ENCODE data around the gene PIP4K2A. TPM values are rescaled to one million over a fixed set of nuclear protein-coding genes. Genes with fewer than 3 reads are reported as not detected.
"Not testable (repeated sequence)": the region's sequence is repeated elsewhere in the genome, so short reads cannot be mapped to it uniquely, and the experiment has no call there.

Gene PIP4K2A
- 10 to 100 TPM; 24.6 to 27.9 (median 25.9) TPM for polyA plus RNA-seq (ENCODE audit: insufficient read length in 4 of 4)

DNA sequence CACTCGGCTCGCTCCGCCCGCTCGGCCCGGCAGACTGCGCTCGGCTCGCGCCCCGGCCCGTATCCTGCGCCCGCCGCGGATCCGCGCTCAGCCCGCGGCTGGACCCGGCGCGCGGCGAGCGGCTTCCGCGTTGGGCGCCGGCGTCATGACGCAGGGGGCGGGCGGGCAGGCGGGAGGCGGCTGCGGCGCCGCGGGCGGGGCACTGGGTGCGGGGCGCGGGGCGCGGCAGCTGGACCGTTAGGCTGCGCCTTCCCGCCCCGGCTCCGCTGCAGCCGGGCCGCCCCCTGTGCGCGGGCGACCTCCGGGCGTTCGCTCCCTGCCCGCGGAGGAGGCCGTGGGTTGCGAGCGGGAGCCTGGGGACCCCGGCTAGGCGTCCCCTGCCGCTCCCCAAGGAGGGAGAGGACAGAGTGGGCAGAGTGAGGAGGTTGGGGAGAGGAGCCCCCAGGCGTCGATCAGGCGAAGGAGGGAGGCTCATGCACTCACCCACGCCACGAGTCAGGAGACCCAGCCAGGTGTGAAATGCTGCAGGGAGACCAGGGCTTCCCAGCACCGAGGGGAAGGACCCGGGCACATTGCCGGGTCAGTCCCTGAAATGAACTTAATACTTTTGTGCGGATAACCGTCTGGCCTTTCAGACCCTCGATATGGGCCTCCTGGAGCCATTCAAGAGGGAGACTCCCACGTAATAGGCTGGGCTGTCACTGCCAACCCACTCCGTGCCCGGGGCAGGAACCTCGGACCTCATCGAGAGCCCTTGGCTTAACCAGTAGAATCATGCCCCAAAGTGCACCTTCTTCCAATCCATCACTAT is at the start of gene PIP4K2A:
PIP4K2A (minus strand) TSS at position 100 of the 811 bp plus-strand sequence. CDS start 252 bp downstream, outside the sequence.
- no peak for DNase-seq (ENCODE audit: low read depth in 4 of 4, low spot score in 2 of 4)

DNA sequence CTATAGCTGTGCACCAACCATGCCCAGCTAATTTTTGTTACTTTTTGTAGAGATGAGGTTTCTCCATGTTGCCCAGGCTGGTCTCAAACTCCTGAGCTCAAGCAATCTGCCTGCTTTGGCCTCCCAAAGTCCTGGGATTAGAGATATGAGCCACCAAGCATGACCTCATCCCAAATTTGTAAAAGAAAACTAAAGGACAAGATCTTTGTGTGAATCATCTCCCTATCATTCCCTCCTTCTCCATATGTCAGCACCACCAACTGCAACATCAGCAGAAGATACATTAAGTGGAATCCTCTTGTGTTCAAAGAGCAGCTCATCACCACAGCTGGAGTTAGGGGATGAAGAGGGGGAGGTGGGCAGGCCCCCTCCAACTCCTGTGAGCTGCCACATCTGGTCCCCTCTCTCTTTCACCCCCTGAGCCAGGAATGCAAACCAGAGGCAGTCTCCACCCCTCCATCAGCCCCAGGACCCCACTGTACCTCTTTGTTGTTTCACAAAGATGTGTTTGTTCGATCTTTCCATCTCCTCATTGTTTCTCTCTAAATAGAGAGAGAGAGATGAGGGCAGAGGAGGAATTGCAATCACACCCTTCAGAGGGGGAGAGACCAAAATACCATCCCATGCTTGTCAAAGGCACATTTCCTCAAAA is 47.3 kb upstream of the PIP4K2A start:
- DNase-seq (ENCODE audit: low read depth in 4 of 4, low spot score in 2 of 4): no peak

- no peak for DNase-seq (ENCODE audit: low read depth in 4 of 4, low spot score in 2 of 4)
Measured at GRCh38 chr10:22760025-22760424, 45.6 kb upstream of the PIP4K2A start.

- DNase-seq (ENCODE audit: low read depth in 4 of 4, low spot score in 2 of 4): no peak
Measured at GRCh38 chr10:22758867-22759266, 44.5 kb upstream of the PIP4K2A start.

GRCh38 chr10:22754296-22754695 is 39.9 kb upstream of the PIP4K2A start:
- no peak for DNase-seq (ENCODE audit: low read depth in 4 of 4, low spot score in 2 of 4)

GRCh38 chr10:22753786-22754185 is 39.4 kb upstream of the PIP4K2A start:
- DNase-seq (ENCODE audit: low read depth in 4 of 4, low spot score in 2 of 4): no peak

DNA sequence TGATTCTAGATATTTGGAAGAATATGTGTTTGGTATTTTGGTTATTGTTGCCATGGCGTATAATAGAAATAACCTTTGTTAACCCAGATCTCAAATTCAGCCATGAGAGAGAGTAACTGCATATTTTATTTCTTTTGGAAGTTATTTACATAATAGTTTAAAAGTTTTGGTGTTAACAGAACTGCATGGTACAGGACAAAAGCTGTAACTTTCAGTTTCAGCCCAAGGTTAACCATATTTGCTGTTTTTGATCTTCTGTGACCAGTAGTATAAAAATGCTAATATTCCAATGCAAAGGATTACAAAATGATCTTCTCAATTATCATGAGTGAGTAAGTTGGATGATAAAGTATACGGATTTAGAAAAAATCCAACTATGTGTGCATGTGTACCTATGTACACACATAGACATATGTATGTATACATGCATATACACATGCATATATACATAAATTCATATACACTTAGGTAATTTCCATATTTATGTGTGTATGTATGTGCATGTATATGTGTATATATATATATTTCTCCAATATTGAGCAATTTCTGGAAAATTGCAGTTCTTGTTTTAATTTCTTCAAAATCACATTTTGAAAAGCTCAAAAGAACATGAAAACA is 38.0 kb upstream of the PIP4K2A start:
- no peak for DNase-seq (ENCODE audit: low read depth in 4 of 4, low spot score in 2 of 4)

GRCh38 chr10:22750131-22750530 is 35.8 kb upstream of the PIP4K2A start:
- no peak for DNase-seq (ENCODE audit: low read depth in 4 of 4, low spot score in 2 of 4)

DNA sequence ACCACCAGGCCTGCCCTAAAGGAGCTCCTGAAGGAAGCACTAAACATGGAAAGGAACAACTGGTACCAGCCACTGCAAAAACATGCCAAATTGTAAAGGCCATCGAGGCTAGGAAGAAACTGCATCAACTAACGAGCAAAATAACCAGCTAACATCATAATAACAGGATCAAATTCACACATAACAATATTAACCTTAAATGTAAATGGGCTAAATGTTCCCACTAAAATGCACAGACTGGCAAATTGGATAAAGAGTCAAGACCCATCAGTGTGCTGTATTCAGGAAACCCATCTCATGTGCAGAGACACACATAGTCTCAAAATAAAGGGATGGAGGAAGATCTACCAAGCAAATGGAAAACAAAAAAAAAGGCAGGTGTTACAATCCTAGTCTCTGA is 30.5 kb upstream of the PIP4K2A start:
- not testable (repeated sequence) for DNase-seq (ENCODE audit: low read depth in 4 of 4, low spot score in 2 of 4)

DNA sequence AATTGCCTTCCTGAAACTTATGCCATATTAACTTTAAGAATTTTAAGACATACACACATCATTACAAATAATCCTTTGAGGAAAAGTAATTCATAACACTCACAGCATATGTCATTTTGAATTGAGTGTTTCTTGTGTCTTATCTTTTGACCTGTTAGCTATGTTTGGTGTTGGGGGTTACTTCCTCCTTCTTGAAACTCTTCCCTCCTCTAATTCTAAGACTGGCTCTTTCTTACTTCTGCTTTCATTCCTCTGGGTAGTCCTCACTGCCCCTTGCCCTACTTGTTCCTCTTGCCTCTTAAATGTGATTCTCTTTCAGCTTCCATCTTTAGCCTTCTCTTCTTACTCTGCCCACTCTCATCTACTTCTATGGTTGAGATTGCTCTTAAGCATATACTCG is 28.3 kb upstream of the PIP4K2A start:
- DNase-seq (ENCODE audit: low read depth in 4 of 4, low spot score in 2 of 4): no peak

- not testable (repeated sequence) for DNase-seq (ENCODE audit: low read depth in 4 of 4, low spot score in 2 of 4)
Measured at GRCh38 chr10:22741631-22742030, 27.3 kb upstream of the PIP4K2A start.

DNA sequence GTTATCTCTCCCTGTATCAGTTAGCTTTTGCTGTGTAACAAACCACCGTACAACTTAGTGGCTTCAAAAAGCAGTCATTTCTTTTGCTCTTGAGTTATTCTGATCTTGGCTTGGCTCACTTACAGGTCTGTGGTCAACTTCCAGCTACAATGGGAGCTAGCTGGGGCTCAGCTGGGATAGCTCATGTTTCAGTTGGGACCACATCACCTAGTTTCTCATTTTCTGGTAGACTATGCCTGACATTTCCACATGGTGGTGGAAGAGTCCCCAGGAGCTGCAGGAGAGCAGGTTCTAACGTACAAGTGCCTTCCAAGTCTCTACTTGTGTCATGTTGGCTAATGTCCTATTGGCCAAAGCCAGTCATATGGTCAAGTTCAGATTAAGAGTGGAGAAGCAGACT is 25.8 kb upstream of the PIP4K2A start:
- no peak for DNase-seq (ENCODE audit: low read depth in 4 of 4, low spot score in 2 of 4)

DNA sequence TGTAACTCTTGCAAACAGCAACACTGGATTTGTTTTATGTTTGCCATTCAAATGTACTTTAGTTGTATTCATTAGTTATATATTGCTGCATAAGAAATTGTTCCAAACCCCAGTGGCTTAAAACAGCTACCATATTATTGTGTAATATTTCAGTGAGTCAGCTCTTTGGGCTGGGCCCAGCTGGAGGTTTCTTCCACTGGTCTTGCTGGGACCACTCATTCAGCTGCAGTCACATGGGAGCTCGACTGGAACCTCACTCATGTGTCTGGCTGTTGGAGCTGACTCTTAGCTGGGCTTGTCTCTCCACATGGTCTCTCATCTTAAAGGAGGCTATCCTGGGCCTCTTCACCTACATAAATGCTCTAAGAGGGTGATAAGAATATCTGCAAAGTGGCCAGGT is 23.2 kb upstream of the PIP4K2A start:
- no peak for DNase-seq (ENCODE audit: low read depth in 4 of 4, low spot score in 2 of 4)

DNA sequence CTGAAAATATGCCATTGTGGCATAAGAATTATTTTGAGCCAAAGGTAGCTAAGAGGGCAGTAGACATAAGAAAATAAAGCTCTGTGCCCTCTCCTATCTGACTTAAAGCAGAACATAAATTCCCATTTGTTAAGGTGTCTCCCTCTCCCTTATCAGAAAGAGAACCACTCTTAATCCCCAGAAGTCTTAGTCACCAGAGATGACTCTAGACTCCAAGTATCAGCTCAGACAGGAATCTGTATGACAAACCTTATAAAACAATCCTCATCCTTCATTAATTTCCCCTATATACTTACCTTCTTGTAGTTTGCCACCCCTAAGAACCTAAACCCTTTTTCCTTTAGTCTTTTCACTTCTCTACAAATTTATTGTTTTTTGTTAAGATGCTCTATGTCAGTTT is 21.8 kb upstream of the PIP4K2A start:
- DNase-seq (ENCODE audit: low read depth in 4 of 4, low spot score in 2 of 4): no peak

- no peak for DNase-seq (ENCODE audit: low read depth in 4 of 4, low spot score in 2 of 4)
Measured at GRCh38 chr10:22733992-22734391, 19.6 kb upstream of the PIP4K2A start.

- no peak for DNase-seq (ENCODE audit: low read depth in 4 of 4, low spot score in 2 of 4)
Measured at GRCh38 chr10:22727663-22728062, 13.3 kb upstream of the PIP4K2A start.

GRCh38 chr10:22727112-22727511 is 12.7 kb upstream of the PIP4K2A start:
- DNase-seq (ENCODE audit: low read depth in 4 of 4, low spot score in 2 of 4): no peak

DNA sequence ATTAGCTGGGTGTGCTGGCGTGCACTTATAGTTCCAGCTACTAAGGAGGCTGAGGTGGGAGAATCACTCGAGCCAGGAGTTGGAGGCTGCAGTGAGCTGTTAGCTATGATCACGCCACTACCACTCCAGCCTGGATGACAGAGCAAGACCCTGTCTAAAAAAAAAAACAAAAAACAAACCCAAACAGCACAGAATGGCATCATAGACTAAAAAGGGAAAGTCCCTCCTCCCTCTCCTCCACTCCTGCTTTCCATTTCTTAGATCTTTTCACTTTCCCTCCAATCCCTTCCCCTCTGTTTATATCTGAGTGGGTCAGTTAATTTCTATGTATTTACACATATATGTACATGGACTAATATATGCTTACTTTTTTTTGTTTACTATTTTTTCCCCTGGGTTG is 10.4 kb upstream of the PIP4K2A start:
- no peak for DNase-seq (ENCODE audit: low read depth in 4 of 4, low spot score in 2 of 4)

DNA sequence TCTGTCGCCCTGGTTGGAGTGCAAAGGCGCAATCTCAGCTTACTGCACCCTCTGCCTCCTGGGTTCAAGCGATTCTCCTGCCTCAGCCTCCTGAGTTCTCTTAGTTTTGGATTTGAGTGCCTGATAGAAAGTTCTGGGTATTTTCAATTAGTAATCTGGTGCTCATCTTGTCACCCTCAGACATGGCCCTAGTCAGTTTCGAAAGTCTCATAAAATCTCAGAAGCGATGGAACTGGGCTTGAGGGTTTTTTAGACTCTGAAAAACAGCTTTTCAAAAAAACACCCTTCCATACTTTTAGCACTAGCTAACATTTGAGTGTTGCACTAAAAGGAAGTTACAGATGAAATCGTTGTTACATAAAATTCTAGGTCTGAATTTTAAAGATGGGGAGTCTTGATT is 9.4 kb upstream of the PIP4K2A start:
- DNase-seq (ENCODE audit: low read depth in 4 of 4, low spot score in 2 of 4): no peak

- no peak for DNase-seq (ENCODE audit: low read depth in 4 of 4, low spot score in 2 of 4)
Measured at GRCh38 chr10:22723343-22723779, 9.0 kb upstream of the PIP4K2A start.

DNA sequence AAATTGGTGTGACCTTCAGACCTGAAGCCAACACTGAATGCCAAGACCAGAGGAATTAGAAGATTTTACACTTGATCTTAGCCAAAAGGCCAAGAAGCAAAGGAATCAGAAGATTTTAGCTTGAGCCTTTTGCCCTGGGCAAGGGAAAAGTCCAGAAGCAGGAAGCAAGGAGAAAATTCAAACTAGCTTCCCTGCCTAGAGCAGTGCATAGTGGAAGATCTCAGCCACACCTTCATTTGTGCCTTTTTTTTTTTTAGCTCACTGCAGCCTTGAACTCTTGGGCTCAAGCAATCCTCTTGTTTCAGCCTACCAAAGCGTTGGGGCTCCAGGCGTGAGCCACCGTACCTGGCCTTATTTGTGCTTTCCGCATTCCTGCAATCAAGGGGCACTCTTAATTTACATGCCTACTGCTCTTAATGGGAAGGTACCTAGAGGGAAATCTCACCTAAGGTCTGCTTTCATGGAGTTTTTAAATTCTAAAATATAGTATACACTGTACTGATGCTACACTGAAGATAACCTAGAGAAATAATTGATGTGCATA is 8.3 kb upstream of the PIP4K2A start:
- no peak for DNase-seq (ENCODE audit: low read depth in 4 of 4, low spot score in 2 of 4)

All from left renal cortex interstitium (tissue), 4 donors.